Liver (tissue), 3 donors: ENCODE data around the gene LDLRAD3.

Experiments used
- FOXA1 ChIP-seq: IDR thresholded peaks from 2 replicates; pipeline ENCODE4 v1.6.1; 2016; ENCODE audit warnings: antibody characterized with exemption
- GABPA ChIP-seq, 2 donors: IDR thresholded peaks in 1 of 2; conservative IDR thresholded peaks in 1 of 2; 2 replicates each; pipeline ENCODE4 v1.6.1; 2016; ENCODE audit warnings: antibody characterized with exemption in 2 of 2, mild to moderate bottlenecking in 1 of 2, moderate library complexity in 1 of 2
- TAF1 ChIP-seq: conservative IDR thresholded peaks from 2 replicates; pipeline ENCODE4 v1.6.1; 2016; ENCODE audit warnings: antibody characterized with exemption, mild to moderate bottlenecking
- TF ChIP-seq, protein P1 (sequence below): IDR thresholded peaks from 2 replicates; pipeline ENCODE4 v1.6.1; 2016; ENCODE audit warnings: antibody characterized with exemption
- TF ChIP-seq, protein P2 (sequence below): fragments of 150-350 bp; IDR thresholded peaks from 2 replicates; pipeline ENCODE4 v1.5.1; 2017; ENCODE audit warnings: improper control_type of control experiment, low read depth, low read length; ENCODE audit not compliant: missing input control
- TF ChIP-seq, protein P3 (sequence below): IDR thresholded peaks from 2 replicates; pipeline ENCODE4 v1.6.1; 2016; ENCODE audit warnings: antibody characterized with exemption, mild to moderate bottlenecking
- TF ChIP-seq, protein P4 (sequence below): IDR thresholded peaks from 2 replicates; pipeline ENCODE4 v1.6.1; 2016; ENCODE audit warnings: antibody characterized with exemption
- donor health status: healthy.
- donor health status: healthy.

DNA sequence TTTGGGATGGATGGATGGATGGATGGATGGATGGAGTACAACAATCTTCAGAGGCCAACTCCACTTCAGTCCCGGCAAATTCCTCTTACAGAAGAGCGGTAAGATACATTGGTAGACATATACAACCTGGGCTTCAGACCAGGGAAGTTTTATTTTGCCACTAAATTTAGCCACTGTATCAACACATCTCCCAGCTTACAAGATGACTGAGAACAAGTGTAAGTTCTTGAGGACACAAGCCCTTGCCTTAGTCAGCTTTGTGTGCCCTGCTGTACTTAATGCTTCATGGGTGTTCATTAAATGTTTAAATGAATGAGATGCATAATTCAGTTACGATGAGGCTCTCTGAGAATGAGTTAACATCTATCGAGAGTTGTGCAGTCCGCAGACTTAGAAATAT lies 217.7 kb downstream of the LDLRAD3 start:
- TF ChIP-seq TAF1 (no peak), FOXA1 (no peak), GABPA (IDR thresholded peaks at IDR 0.05 in 1 of 2, conservative IDR thresholded peaks at IDR 0.05 in 1 of 2) (no peak)
- TF ChIP-seq, protein P1, sequence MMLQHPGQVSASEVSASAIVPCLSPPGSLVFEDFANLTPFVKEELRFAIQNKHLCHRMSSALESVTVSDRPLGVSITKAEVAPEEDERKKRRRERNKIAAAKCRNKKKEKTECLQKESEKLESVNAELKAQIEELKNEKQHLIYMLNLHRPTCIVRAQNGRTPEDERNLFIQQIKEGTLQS: no peak
- TF ChIP-seq, protein P2, sequence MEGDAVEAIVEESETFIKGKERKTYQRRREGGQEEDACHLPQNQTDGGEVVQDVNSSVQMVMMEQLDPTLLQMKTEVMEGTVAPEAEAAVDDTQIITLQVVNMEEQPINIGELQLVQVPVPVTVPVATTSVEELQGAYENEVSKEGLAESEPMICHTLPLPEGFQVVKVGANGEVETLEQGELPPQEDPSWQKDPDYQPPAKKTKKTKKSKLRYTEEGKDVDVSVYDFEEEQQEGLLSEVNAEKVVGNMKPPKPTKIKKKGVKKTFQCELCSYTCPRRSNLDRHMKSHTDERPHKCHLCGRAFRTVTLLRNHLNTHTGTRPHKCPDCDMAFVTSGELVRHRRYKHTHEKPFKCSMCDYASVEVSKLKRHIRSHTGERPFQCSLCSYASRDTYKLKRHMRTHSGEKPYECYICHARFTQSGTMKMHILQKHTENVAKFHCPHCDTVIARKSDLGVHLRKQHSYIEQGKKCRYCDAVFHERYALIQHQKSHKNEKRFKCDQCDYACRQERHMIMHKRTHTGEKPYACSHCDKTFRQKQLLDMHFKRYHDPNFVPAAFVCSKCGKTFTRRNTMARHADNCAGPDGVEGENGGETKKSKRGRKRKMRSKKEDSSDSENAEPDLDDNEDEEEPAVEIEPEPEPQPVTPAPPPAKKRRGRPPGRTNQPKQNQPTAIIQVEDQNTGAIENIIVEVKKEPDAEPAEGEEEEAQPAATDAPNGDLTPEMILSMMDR: no peak
- TF ChIP-seq, protein P3, sequence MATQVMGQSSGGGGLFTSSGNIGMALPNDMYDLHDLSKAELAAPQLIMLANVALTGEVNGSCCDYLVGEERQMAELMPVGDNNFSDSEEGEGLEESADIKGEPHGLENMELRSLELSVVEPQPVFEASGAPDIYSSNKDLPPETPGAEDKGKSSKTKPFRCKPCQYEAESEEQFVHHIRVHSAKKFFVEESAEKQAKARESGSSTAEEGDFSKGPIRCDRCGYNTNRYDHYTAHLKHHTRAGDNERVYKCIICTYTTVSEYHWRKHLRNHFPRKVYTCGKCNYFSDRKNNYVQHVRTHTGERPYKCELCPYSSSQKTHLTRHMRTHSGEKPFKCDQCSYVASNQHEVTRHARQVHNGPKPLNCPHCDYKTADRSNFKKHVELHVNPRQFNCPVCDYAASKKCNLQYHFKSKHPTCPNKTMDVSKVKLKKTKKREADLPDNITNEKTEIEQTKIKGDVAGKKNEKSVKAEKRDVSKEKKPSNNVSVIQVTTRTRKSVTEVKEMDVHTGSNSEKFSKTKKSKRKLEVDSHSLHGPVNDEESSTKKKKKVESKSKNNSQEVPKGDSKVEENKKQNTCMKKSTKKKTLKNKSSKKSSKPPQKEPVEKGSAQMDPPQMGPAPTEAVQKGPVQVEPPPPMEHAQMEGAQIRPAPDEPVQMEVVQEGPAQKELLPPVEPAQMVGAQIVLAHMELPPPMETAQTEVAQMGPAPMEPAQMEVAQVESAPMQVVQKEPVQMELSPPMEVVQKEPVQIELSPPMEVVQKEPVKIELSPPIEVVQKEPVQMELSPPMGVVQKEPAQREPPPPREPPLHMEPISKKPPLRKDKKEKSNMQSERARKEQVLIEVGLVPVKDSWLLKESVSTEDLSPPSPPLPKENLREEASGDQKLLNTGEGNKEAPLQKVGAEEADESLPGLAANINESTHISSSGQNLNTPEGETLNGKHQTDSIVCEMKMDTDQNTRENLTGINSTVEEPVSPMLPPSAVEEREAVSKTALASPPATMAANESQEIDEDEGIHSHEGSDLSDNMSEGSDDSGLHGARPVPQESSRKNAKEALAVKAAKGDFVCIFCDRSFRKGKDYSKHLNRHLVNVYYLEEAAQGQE: no peak
- TF ChIP-seq, protein P4, sequence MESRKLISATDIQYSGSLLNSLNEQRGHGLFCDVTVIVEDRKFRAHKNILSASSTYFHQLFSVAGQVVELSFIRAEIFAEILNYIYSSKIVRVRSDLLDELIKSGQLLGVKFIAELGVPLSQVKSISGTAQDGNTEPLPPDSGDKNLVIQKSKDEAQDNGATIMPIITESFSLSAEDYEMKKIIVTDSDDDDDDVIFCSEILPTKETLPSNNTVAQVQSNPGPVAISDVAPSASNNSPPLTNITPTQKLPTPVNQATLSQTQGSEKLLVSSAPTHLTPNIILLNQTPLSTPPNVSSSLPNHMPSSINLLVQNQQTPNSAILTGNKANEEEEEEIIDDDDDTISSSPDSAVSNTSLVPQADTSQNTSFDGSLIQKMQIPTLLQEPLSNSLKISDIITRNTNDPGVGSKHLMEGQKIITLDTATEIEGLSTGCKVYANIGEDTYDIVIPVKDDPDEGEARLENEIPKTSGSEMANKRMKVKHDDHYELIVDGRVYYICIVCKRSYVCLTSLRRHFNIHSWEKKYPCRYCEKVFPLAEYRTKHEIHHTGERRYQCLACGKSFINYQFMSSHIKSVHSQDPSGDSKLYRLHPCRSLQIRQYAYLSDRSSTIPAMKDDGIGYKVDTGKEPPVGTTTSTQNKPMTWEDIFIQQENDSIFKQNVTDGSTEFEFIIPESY: no peak
